IMR-90 (cell line): ENCODE results near the gene BSND.

Experiments used
- CEBPB ChIP-seq: IDR thresholded peaks from 2 replicates; pipeline ENCODE4 v1.6.1; 2012; ENCODE audit warnings: low read depth, low read length, improper control_type of control experiment
- CHD1 ChIP-seq: IDR thresholded peaks from 2 replicates; pipeline ENCODE4 v1.6.1; 2012; ENCODE audit warnings: low read depth, low read length, improper control_type of control experiment
- CTCF ChIP-seq: conservative IDR thresholded peaks from 2 replicates; pipeline ENCODE4 v1.5.1; 2012; ENCODE audit warnings: mild to moderate bottlenecking, low read depth, low read length, improper control_type of control experiment
- MAFK ChIP-seq: IDR thresholded peaks from 2 replicates; pipeline ENCODE4 v1.6.1; 2012; ENCODE audit warnings: low read depth, low read length, improper control_type of control experiment
- MAZ ChIP-seq: IDR thresholded peaks from 2 replicates; pipeline ENCODE4 v1.6.1; 2012; ENCODE audit warnings: low read depth, mild to moderate bottlenecking, low read length, improper control_type of control experiment, moderate library complexity, borderline replicate concordance
- POLR2A ChIP-seq: IDR thresholded peaks from 2 replicates; pipeline ENCODE4 v1.6.1; 2012; ENCODE audit warnings: mild to moderate bottlenecking, low read depth, low read length
- RAD21 ChIP-seq: IDR thresholded peaks from 2 replicates; pipeline ENCODE4 v1.6.1; 2012; ENCODE audit warnings: low read length, improper control_type of control experiment
- RCOR1 ChIP-seq: IDR thresholded peaks from 2 replicates; pipeline ENCODE4 v1.6.1; 2012; ENCODE audit warnings: mild to moderate bottlenecking, low read length, improper control_type of control experiment; ENCODE audit not compliant: insufficient replicate concordance
- RFX5 ChIP-seq: IDR thresholded peaks from 2 replicates; pipeline ENCODE4 v1.8.0; 2012; ENCODE audit warnings: low read depth, mild to moderate bottlenecking, low read length, moderate library complexity

- TF ChIP-seq RFX5 (no peak), CTCF (no peak), RAD21 (no peak), CEBPB (no peak), POLR2A (no peak), MAZ (no peak), CHD1 (no peak), RCOR1 (no peak), MAFK (no peak)
These were observed 49.7 kb upstream of the BSND start for GRCh38 chr1:54949053-54949452.
